NCI-H226 (cell line): ENCODE measurements around the gene ZNG1F.
A peak's percentile ranks its signal among the peaks of the same experiment; 100 is the strongest.
"Not testable (repeated sequence)": the region's sequence is repeated elsewhere in the genome, so short reads cannot be mapped to it uniquely, and the experiment has no call there.

ENCODE experiments used
- DNase-seq: peaks from one replicate; pipeline ENCODE4 v3.0.0-alpha.2; 2015

Gene ZNG1F

DNA sequence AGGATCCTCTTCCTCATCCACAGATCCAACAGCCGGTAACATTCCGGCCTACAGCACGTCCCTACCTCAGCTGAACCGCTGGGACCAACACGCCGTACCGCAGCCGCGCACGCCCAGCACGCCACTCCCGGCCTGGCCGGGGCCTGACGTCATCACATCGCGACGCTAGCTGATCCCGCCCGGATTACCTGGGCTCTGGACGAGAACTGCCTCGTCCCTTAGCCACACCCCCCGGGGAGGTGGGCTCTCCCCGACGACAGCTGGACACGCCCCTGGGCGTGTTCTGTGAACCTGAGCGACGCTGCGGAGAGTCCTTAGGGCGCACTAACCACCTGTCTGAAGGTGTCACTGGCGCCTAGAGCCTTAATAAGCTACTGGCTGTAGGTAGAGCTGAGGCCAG is at the start of gene ZNG1F:
TSS of gene ZNG1F (minus strand) at position 101 of the 400 bp plus-strand sequence. CDS start at position 42, 59 bp downstream.
- not testable (repeated sequence) for DNase-seq

DNA sequence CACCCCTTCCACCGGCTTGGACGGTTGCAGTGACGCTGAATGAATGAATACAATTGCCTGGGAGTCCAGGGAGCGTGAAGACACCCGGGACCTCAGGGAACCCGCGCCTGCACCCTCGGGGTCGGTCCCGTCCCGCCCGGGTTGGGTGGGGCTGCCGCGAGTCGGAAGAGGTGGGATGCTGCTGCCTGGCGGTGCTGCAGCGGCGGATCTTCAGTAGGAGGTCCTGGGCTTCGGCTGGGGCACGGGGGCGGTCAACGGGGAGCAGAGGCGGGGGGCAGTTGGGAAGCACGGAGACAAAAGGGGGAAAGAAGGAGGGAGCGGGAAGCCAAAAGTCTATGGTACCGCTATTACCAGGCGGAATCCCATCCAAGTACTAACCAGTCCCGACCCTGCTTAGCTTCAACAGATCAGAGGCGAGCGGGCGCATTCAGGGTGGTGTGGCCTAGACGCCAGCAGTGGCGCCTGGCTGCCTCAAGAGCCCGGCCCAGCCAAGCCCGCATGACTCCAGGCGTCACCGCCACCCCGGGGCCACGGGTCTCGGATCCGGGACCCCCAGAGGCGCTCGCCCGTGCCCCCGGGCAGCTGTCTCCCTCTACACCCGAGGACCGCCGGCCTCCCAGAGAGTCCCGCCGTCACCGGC is 48.1 kb upstream of the ZNG1F start:
- not testable (repeated sequence) for DNase-seq

DNA sequence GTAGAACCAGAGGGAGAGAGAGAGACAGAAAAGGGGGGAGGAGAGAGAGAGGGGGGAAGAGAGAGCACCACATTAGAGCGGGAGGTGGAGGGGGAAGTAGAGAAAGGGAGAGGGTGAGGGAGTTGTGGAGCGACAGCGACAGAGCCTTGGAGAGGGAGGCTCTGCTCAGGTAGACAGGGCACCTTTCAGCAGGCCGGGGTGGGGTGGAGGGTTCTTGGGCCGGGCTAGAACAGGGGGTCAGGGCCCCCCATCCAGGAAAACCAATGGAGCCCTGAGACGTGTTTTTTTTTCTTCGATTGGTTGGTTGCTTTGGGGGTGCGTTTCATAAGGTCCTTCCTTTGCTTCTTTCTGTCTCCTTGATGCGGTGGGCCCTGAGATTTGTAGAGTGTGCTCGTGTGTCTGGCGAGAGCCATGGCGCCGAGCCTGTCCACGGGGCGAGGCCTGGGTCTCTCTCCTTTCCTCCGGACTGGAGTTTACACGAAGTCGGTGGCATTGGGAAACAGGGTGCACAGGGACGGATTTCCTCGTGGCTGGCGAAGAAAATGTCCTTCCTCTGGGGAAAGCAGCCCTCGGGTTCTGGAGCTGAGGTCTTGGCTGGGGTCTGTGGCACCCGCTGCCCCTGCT is 47.5 kb upstream of the ZNG1F start:
- DNase-seq: not testable (repeated sequence)

DNA sequence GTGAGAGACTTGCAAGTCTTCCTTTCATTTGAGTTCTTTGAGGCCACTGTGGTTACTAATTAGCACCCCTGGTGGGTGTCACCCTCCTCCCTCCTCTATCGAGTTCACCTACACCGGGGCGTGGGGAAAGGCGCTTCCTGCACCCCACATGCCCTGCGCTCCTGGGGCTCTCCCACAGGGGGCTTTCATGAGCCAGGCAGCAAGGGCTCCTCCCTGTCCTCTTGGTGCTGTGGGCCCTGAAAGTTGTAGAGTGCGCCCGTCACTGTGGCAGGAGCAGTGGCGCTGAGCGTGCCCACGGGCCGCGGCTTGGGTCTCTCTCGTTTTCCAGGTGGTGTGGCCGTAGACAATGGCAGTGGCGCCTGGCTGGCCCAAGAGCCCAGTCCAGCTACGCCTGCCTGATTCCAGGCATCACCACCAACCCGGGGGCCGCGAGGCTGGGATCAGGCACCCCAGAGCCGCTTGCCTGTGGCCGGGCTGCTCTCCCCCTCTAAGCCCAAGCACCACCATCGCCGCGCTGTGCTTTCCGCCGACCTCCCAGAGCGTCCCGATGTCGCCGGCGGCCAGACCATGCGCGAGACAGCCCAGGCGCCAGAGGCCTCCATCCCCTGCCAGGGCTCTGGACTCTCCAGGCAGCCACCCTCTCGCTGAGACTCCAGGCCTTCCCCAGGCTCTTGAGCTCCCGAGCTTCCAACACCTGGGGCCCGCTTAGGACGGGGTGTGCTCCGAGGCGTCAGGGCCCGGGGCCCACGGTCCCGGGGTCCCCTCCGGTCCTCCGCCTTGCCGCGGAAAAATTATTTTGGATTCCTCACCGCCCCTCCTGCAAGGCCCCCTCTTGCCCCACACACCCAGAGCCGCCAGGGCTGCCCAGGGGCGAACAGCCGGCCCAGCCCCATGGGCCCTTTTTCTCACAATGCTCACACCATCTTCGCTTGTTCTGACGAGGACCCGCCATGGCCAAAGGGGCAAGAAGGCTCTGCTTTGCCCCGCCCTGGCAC is 46.0 kb upstream of the ZNG1F start:
- DNase-seq: not testable (repeated sequence)

DNA sequence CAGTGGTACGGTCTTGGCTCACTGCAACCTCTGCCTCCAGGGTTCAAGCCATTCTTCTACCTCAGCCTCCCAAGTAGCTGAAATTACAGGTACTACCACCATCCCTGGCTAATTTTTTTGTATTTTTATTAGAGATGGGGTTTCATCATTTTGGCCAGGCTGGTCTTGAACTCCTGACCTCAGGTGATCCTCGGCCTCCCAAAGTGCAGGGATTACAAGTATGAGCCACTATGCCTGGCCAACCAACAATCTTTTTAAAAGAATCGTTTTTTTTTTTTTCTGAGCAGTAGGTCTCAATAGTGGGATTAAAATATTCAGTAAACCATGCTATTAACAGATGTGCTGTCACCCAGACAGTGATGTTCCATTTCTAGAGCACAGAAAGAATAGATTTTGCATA is 45.1 kb upstream of the ZNG1F start:
- not testable (repeated sequence) for DNase-seq

DNA sequence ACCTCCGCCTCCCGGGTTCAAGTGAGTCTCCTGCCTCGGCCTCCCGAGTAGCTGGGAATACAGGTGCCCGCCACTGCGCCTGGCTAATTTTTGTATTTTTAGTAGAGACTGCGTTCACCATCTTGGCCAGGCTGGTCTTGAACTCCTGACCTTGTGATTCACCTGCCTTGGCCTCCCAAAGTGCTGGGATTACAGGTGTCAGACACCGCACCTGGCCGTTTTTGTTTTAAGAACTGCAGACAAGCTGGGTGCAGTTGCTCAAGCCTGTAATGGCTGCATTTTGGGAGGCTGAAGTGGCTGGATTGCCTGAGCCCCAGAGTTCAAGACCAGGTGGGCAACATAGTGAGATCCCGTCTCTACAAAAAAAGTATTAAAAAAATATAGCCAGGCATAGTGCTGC is 43.2 kb upstream of the ZNG1F start:
- DNase-seq: not testable (repeated sequence)

DNA sequence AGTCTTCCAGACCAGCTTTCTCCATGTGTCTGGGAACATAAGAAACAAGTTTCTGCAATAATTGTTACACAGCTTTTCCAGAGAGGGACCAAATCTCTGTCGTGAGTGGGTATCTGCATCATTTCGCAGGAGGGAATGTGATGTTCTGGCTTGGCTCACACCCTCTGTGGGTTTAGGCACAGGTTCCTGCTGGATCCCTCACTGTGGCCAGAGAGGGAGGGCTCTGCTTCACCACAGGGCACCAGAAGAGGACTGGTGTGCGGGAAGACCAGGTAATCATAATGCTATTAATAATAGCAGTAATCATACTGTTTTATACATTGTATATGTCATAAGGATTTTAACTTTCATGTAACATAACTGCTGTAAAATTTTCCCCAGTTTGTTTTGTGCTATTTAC is 41.3 kb upstream of the ZNG1F start:
- peak; percentile 1 for DNase-seq

DNA sequence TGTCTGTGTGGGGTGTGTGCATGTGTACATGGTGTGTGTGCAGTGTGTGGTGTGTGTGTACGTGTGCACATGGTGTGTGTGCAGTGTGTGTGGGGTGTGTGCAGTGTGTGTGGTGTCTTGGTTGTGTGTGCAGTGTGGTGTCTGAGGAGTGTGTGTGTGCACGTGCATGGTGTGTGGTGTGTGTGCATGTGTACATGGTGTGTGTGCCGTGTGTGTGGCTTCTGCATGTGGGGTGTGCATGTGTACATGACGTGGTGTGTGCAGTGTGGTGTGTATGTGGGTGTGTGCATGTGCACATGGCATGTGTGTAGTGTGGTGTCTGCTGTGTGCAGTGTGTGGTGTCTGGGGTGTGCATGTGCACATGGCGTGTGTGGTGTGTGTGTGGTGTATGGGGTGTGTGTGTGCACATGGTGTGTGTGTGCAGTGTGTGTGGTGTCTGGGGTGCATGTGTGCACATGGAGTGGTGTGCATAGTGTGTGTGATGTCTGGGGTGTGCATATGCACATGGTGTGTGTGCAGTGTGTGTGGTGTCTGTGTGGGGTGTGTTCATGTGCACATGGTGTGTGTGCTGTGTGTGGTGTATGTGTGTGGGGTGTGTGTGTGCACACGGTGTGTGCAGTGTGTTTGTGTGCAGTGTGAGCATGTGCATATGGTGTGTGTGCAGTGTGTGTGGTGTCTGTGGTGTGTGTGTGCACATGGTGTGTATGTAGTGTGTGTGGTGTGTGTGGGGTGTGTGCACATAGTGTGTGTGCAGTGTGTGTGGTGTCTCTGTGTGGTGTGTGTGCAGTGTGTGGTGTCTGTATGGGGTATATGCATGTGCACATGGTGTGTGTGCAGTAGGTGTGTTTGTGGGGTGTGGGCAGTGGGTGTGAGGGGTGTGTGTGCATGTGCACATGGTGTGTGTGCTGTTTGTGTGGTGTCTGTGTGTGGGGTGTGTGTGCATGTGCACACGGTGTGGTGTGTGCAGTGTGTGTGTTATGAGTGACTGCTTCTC is 40.6 kb upstream of the ZNG1F start:
- DNase-seq: peak; percentile 3

DNA sequence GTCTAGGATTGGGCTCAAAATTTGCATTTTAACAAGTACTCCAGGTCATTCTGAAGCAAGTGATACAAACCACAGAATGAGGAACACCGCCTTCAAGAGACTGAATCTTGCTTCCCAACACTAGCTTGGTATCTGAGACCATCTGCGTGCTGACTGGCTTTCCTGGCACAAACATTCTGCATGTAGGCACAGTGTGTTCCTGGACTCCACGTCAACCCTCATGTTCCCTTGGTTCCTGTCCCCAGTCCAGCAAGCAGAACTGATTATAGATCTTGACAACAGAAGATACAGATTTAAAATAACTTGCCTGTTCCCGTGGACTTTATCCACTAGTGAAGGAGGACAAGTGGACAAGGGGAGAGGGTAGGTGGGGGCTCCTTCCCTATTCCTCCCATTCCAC is 30.7 kb upstream of the ZNG1F start:
- not testable (repeated sequence) for DNase-seq

DNA sequence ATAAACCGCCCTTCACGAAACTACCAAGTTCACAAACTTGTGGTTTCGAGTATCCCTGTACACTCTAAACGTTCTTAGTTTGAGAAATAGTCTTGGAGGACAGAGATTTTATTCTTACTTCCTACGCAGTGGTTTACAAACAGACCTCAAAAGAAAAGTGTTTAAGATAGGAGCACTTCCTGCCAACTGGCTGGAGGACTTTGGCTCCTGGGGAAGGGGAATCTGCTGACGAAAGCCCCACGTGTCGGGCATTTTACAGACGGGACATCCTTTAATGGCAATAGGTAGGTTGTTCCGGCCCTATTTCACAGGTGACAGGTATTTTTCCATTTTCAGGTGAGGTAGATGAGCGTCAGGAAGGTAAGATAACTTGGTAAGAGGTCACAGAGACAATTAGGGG is 678 bp downstream of the ZNG1F start:
- not testable (repeated sequence) for DNase-seq

DNA sequence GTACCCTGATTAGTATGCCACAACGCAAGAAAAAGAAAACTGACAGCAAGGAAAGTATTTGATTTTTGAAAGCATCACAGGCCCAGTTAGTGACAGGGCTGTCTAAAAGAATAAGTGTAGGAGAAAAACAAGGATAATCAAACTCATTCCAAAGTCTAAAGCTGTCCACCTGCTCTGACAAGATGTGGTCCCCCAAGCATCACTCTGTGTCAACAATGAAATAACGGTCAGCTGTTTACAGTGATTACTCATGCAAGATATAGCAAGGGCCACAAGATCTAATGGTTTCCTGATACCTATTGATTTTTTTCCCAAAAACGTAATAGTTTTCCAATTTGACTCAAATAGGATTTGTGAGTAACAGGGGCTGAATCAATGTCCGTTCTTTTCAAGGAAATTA is 14.1 kb downstream of the ZNG1F start:
- not testable (repeated sequence) for DNase-seq

DNA sequence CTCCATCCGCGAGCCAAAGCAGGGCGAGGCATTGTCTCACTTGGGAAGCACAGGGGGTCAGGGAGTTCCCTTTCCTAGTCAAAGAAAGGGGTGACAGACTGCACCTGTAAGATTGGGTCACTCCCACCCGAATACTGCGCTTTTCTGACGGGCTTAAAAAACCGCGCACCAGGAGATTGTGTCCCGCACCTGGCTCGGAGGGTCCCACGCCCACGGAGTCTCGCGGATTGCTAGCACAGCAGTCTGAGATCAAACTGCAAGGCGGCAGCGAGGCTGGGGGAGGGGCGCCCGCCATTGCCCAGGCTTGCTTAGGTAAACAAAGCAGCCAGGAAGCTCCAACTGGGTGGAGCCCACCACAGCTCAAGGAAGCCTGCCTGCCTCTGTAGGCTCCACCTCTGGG is 39.0 kb downstream of the ZNG1F start:
- not testable (repeated sequence) for DNase-seq

DNA sequence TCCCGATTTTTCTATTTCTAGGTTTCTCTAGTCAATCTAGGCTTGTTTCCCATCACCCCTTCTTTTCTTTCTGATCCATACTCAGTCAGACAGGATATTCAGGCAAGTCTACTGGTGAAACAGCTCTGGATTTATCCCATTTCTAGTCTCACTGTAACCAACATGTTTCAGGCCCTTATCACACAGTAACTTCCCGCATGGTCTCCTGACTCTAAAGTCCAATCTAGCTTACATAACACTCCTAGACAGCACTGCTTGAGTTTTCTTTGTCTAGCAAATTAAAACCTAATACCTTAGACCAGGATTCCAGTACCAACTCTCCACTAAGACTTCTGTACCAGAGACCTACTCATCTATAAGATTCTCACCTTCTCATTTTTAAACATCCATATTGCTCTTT is 47.2 kb downstream of the ZNG1F start:
- not testable (repeated sequence) for DNase-seq

DNA sequence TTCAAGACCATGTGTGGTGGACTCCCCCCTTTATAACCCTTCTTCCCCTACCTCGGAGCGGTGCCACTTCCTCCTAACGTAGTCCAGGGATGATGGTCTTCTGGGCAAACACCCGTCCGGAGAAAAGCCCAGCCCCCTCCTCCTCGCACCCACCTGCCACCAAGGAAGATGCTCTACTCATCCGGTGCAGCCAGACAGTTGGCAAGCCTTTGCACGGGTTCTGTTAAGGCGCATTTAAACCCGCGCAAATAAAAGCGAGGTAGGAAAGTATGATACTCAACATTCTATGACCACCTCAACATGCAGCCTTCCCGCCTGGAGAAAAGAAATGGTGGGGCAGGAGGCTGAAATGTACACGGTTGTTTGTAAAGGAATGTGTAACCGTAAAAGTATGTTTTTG is 60.5 kb downstream of the ZNG1F start, which contains the start of gene FOXD4L6:
TSS of gene FOXD4L6 (minus strand) at position 101 of the 400 bp plus-strand sequence. CDS start 298 bp downstream, outside the sequence.
- DNase-seq: not testable (repeated sequence)

DNA sequence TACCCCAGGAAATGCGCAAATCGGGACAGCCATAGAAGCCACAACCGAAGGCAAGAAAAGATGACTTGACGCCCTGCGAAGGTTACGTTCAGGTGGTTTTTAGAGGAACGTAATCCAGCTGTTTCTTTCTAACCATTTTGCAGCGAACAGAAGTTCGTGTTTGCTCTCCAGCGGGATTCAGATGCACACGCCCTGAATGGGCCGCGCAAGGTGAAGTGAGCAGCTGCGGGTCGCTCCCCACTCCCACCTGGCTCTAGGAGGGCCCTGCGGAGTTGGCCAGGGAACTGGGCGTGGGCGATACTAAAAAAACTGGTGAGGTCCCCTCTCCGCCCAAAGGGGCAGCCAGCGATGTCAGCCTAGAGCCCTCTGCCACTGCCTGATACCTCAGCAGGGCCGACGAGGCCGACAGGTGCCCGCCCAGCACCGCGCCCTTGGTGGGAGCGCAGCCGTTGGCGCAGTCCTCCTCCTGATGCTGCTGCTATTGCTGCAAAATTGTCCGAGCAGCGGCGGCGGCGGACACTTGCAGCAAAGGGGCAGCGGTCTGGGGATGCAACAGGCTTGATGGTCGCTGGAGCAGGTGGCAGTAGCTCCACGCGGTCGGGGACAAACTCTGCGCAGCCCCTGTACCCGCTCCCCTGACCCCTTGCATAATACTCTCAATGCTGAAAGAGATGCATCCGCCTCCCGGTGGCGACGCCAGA is 62.2 kb downstream of the ZNG1F start:
- DNase-seq: not testable (repeated sequence)

DNA sequence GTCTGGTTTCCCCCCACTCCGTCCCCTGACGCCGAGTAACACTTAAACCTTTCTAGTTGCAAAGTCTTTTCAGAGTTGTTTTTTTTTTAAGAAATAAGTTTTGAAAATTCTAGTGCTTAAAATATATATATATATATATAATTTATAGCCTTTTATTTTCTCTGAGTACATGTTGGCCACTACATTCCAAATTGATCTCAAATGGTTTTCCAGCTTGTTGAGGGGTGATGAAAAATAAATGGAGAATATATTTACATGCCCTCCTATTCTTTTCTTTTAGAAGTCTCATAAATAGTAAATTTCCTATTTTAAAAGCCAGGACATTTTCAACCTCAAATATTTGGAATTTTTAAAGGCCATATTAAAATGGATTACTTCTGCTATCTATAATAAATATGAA is 63.2 kb downstream of the ZNG1F start:
- not testable (repeated sequence) for DNase-seq

DNA sequence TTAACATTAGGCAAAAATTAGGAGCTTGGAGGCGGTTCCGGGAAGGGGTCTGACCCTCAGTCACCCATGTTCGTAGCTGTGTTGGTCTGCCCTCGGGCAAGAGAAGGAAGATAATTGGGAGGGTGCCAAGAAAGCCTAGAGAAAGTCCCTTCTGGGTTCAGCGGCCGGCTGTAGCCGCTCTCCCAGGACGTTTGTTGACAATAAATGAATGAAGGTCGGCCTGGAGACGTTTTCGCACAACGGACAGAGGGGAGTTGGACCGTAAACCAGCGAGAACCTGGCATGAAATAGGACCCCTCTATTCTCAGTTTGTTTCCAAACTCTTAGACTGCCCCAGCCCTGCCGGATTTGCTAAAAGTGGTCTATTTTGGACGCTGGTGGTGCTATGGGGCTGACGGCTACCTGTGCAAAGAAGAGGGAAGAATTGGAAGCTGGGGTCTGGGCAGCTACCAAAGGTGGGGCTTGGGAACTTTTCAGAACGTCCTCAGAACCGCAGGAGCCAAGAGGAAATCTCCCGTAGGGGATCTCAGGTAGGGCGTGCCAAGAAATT is 63.9 kb downstream of the ZNG1F start:
- DNase-seq: not testable (repeated sequence)

DNA sequence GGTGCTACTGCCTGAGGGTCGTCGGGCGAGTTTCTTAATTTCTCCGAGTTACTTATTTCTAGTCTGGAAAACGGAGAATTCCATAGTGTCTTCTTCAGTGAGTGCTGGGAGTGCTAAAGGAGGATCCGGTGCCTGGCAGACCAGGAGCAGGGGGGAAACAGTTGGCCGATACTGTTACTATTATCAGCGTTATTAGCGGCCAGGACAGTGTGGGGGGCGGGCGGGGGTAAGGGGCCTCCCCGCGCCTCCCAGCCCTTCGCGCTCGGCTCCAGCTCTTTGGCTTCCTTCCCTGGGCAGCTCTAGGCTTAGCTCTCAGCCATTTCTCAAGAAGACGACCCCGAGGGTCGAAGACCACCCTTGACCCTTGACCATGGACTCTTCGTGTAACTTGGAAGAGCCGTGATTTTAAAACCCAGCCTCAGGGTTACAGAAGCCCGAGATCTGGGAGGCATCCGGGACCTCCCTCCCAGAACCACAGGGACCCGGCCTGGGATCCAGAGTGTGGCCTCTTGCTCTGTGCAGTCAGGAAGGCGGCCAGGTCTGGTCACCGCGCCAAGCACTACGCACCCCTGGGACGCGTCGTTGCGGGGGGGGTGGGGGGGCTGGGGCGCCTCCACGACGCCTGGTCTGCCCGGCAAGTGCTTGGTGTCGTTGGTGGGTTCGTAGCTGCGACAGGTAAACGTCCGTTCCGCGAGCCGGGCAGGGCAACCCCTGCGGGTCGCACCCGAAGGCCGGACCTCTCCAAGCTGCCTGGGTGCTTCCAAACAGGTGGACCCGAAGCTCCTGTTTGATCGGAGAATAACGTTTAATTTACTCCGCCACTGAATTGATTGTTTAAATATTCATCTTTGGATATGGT is 64.6 kb downstream of the ZNG1F start:
- not testable (repeated sequence) for DNase-seq

DNA sequence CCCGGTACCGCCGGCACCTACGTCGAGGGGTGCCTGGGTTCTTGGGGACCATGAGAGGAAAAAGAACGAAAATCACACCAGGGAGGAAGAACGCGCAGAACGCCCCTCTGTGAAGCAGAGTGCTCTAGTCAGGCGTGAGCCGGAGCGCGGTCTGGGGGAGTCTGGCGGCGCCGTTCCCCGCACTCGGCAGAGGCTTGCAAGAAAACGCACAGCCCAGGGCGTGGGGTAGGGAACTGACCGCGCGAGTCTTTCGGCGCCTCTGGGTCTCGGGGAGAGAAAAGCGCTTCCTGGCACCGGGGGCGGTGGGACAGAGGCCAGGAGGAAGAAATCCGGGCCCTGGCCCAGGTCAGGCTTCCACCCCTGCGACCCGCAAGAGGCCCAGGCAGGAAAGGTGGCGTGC is 65.3 kb downstream of the ZNG1F start:
- DNase-seq: not testable (repeated sequence)

DNA sequence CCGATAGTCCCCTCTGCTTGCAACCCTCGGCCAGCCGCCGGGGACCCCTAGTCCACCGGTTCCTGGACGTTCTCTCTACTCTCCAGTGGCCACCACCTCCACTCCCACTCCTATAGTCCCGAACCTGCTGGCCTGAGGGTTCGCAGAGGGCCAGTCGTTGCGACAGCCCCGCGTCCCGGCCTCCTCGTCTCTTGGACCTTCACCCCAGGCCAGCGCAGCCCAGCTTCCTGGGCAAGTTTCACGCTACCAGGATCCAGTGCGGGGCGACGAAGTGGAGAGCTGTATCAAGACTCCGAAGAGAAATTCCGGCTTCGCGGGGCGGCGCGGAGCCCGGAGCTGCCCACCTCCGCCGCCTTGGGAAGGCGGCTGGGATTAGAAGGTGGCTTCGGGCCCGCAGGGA is 65.7 kb downstream of the ZNG1F start:
- DNase-seq: not testable (repeated sequence)
